Activated CD8-positive, alpha-beta T cell treated with anti-CD3 and anti-CD28 coated beads for 36 hours (primary cell): ENCODE results near the gene NAP1L1. TPM values are rescaled to one million over a fixed set of nuclear protein-coding genes. Genes with fewer than 3 reads are reported as not detected.

Experiments
- ATAC-seq: fragments of 200-7000 bp; cut with Tn5 transposase; one replicate; pipeline ENCODE4 v1.10.0; 2021; ENCODE audit warnings: mild to moderate bottlenecking, moderate library complexity
- CTCF ChIA-PET: fragments of 350-600 bp; sonication (Branson Sonifier 250); formaldehyde crosslinking; loops from one replicate; lab custom pipeline; 2021; ENCODE audit warnings: antibody characterized with exemption; lab: Charles Lee
- POLR2A ChIA-PET: fragments of 350-600 bp; sonication (Branson Sonifier 250); formaldehyde crosslinking; loops from one replicate; lab custom pipeline; 2021; ENCODE audit warnings: antibody characterized with exemption; lab: Charles Lee
- DNase-seq: peaks from one replicate; pipeline ENCODE4 v3.0.0-alpha.2; 2020
- H3K27ac Mint-ChIP-seq: one replicate; pipeline ENCODE4 v1.8.0; 2021; ENCODE audit warnings: mild to moderate bottlenecking, mixed read lengths
- H3K27me3 Mint-ChIP-seq: one replicate; pipeline ENCODE4 v1.8.0; 2021; ENCODE audit warnings: mixed read lengths
- H3K36me3 Mint-ChIP-seq: one replicate; pipeline ENCODE4 v1.8.0; 2021; ENCODE audit warnings: low read depth, mixed read lengths
- H3K4me1 Mint-ChIP-seq: one replicate; pipeline ENCODE4 v1.8.0; 2021; ENCODE audit warnings: low read depth, mixed read lengths
- H3K4me3 Mint-ChIP-seq: one replicate; pipeline ENCODE4 v1.8.0; 2021; ENCODE audit warnings: mild to moderate bottlenecking, moderate library complexity, mixed read lengths
- H3K9me3 Mint-ChIP-seq: one replicate; pipeline ENCODE4 v1.8.0; 2021; ENCODE audit warnings: mixed read lengths
- intact Hi-C: fragments of 100-400 bp; cut with micrococcal nuclease; formaldehyde crosslinking; loops from one replicate; pipeline ENCODE4 v1.10.0; 2022
- total RNA-seq, 2 experiments: library from RNA; stranded (reverse); gene quantifications; one replicate each; pipeline ENCODE4 v1.2.3, GENCODE V29; 2021
- TF ChIP-seq, protein P1 (sequence below): fragments of 200-600 bp; IDR thresholded peaks from one replicate; pipeline ENCODE4 v1.8.0; 2022; ENCODE audit warnings: antibody characterized with exemption, mild to moderate bottlenecking

NAP1L1 gene
- total RNA-seq, 2 experiments from 2014 or later: 1,090 to 1,104 TPM

DNA sequence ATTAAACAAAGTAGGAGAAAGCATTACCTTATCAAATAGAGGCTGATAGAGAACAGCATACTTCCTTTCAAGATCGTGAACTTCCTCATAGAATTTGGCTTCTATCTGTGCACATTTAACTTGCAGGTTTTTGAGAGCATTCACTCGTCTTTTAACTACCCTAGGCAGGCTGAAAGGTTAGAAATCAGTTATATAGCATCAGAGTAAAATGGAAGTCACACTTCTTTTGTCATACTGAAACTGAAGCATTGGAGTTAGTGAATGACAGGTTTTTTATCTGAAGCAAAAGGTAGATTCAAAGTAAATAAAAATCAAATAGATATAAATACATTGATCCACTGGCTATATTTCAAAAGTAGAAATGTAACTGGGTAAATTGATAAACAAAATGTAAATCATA is 24.4 kb downstream of the NAP1L1 start:
- H3K27ac Mint-ChIP-seq: peak overlapping the region; percentile 26
- DNase-seq: no peak
- H3K27me3 Mint-ChIP-seq: no peaks in the 10 kb centered on the region
- peaks cover 75% of the 10 kb centered on the region for H3K36me3 Mint-ChIP-seq
- intact Hi-C loops: no loop called here
- H3K4me3 Mint-ChIP-seq: no peak overlapping the region
- H3K9me3 Mint-ChIP-seq: peaks cover 5% of the 10 kb centered on the region
- ChIA-PET CTCF (no interaction called here), POLR2A (interaction anchor here (2.0 kb wide), 1 partner anchor 12 kb away, joined by 5 read pairs; no protein-coding TSS in a partner anchor)
- peaks cover 21% of the 10 kb centered on the region for H3K4me1 Mint-ChIP-seq
- TF ChIP-seq, protein P1, sequence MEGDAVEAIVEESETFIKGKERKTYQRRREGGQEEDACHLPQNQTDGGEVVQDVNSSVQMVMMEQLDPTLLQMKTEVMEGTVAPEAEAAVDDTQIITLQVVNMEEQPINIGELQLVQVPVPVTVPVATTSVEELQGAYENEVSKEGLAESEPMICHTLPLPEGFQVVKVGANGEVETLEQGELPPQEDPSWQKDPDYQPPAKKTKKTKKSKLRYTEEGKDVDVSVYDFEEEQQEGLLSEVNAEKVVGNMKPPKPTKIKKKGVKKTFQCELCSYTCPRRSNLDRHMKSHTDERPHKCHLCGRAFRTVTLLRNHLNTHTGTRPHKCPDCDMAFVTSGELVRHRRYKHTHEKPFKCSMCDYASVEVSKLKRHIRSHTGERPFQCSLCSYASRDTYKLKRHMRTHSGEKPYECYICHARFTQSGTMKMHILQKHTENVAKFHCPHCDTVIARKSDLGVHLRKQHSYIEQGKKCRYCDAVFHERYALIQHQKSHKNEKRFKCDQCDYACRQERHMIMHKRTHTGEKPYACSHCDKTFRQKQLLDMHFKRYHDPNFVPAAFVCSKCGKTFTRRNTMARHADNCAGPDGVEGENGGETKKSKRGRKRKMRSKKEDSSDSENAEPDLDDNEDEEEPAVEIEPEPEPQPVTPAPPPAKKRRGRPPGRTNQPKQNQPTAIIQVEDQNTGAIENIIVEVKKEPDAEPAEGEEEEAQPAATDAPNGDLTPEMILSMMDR: no peak
- no peak for ATAC-seq

DNA sequence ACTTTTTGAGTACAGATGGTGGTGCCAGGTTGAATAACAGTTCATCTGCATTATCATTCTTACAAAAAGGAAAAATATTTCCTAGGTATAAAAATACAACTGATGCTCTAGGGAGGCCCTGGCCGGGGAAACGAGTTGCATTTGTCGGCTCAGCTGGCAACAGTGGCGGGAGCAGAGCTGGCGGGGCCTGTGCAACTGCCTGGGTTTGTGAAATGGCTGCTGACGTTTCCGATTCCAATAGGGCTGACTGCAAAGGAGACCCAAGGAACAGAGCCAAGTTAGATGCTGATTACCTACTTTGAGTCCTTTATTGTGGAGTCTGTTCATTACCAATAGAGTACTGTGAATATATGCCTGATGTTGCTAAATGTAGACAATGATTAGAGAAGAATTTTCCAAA is 27.2 kb downstream of the NAP1L1 start:
- ATAC-seq (no peak), DNase-seq (no peak)
- no peaks in the 10 kb centered on the region for H3K27me3 Mint-ChIP-seq
- ChIA-PET POLR2A (interaction anchor here (1.9 kb wide), 1 partner anchor 14 kb away, joined by 6 read pairs; no protein-coding TSS in a partner anchor), CTCF (interaction anchor here (1.1 kb wide), 1 partner anchor 20 kb away, joined by 3 read pairs; no protein-coding TSS in a partner anchor)
- H3K36me3 Mint-ChIP-seq: peaks cover 73% of the 10 kb centered on the region
- H3K27ac Mint-ChIP-seq: no peak overlapping the region
- TF ChIP-seq, protein P1: no peak
- intact Hi-C loops: no loop called here
- H3K9me3 Mint-ChIP-seq: no peaks in the 10 kb centered on the region
- no peak overlapping the region for H3K4me3 Mint-ChIP-seq
- H3K4me1 Mint-ChIP-seq: peaks cover 16% of the 10 kb centered on the region

DNA sequence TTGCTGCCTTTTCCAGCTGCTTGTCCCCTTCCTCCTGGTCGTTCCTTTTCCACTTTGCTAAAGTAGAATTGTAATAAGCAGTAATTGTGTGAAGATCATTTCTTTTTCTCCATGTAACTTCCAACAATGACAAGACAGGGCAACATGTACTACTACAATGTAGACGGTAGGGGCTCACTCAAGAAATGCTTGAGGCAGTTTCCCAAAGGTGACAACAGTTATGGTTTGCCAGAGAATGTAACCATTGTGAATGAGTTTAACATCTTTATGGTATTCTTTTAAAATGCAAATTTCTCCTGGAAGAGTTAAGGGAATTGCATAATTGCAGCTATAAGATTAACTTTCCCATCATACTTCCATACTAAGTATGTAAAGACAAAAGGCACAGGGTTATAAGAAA is 29.1 kb downstream of the NAP1L1 start:
- CTCF ChIA-PET: interaction anchor here (1.4 kb wide), 1 partner anchor 570 kb away, joined by 3 read pairs; no protein-coding TSS in a partner anchor

DNA sequence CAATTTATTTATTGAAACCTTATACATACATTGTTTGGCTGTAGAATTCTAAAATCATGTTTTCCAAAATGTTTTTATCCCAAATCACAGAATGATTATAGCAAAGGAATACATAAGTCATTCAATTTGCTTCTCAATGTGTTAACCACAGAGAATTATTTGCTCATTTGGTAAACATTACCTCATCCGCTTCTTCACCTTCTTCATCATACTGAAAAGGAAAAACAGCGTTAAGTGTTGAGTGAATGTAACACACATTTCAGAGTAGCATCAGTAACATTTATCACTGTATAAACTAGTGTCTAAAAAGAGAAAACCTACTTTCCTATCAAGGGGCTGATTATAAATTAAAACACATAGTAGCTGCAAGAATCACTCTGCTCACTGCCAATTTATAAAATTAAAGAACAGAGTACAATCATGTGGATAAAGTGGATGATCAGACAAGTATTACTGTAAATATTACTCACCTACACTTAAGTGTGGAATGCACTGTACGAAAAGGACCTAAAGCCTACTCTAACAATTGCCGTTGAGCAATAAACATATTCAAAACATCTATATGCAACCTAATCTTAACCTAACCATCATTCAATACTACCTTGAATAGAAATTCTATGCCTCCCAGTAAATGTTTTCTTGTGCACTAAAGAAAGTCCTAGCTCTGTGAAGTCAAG is 34.8 kb downstream of the NAP1L1 start:
- no peak for DNase-seq
- TF ChIP-seq, protein P1: no peak
- peaks cover 50% of the 10 kb centered on the region for H3K36me3 Mint-ChIP-seq
- no peak for ATAC-seq
- H3K4me1 Mint-ChIP-seq: peaks cover 11% of the 10 kb centered on the region
- no peak overlapping the region for H3K4me3 Mint-ChIP-seq
- POLR2A ChIA-PET: interaction anchor here (0.6 to 2.3 kb wide), 5 partner anchors 9 to 34 kb away, joined by 3 to 5 read pairs (median 3); partner anchors contain the start of gene NAP1L1
- H3K9me3 Mint-ChIP-seq: no peaks in the 10 kb centered on the region
- intact Hi-C loops: no loop called here
- no peaks in the 10 kb centered on the region for H3K27me3 Mint-ChIP-seq
- CTCF ChIA-PET: interaction anchor here (1.0 to 2.5 kb wide), 3 partner anchors 11 to 13 kb away, joined by 3 to 9 read pairs (median 5); no protein-coding TSS in a partner anchor
- H3K27ac Mint-ChIP-seq: peak overlapping the region; percentile 47

More for the DNA sequence above, 29.1 kb downstream of the NAP1L1 start:
- no peaks in the 10 kb centered on the region for H3K9me3 Mint-ChIP-seq
- H3K4me3 Mint-ChIP-seq: no peak overlapping the region
- peaks cover 68% of the 10 kb centered on the region for H3K36me3 Mint-ChIP-seq
- H3K27me3 Mint-ChIP-seq: no peaks in the 10 kb centered on the region
- intact Hi-C loops: no loop called here
- no peak overlapping the region for H3K27ac Mint-ChIP-seq
- TF ChIP-seq, protein P1: no peak
- peaks cover 13% of the 10 kb centered on the region for H3K4me1 Mint-ChIP-seq
- ATAC-seq (no peak), DNase-seq (no peak)
- POLR2A ChIA-PET: interaction anchor here (1.2 to 1.3 kb wide), 2 partner anchors 12 to 18 kb away, joined by 3 to 5 read pairs; no protein-coding TSS in a partner anchor

DNA sequence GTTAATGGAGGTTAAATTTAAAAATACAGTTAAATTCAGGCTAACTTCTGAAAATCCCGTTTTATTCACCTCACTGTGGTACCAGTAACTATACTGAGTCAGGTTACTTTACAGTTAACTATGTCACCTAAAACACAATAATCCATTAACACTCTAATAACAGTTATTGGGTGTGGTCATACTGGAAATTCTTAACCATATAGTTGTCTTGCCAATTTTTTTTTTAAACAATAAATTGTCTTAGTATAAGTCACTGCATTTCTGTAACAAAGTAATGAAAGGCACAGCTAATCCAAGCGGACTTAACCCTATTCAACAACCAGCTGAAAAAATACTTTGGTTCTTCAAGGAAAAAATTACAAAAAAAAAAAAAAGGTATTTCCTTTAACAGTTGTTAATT is 36.7 kb downstream of the NAP1L1 start:
- Mint-ChIP-seq H3K9me3 (no peaks in the 10 kb centered on the region), H3K27me3 (no peaks in the 10 kb centered on the region), H3K36me3 (peaks cover 40% of the 10 kb centered on the region), H3K4me1 (peaks cover 11% of the 10 kb centered on the region), H3K27ac (no peak overlapping the region), H3K4me3 (no peak overlapping the region)
- TF ChIP-seq, protein P1: no peak
- DNase-seq (no peak), ATAC-seq (no peak)
- ChIA-PET CTCF (interaction anchor here (2.5 kb wide), 1 partner anchor 9 kb away, joined by 5 read pairs; no protein-coding TSS in a partner anchor), POLR2A (interaction anchor here (1.5 to 2.3 kb wide), 3 partner anchors 11 to 36 kb away, joined by 5 to 6 read pairs (median 5); partner anchors contain the start of gene NAP1L1)
- intact Hi-C loops: no loop called here
